HG03558 (cell line): ENCODE measurements around the gene SLC19A1.
"Not testable (repeated sequence)": the region's sequence is repeated elsewhere in the genome, so short reads cannot be mapped to it uniquely, and the experiment has no call there.

Experiments used
- ATAC-seq: cut with Tn5 transposase; IDR thresholded peaks from one replicate; pipeline ENCODE4 v1.9.1; 2021; ENCODE audit warnings: moderate number of reproducible peaks; ENCODE audit not compliant: unreplicated experiment; ENCODE audit errors: extremely low read depth

SLC19A1 gene

GRCh38 chr21:45577801-45578175, 35.5 kb upstream of the SLC19A1 start:
- ATAC-seq = no peak

DNA sequence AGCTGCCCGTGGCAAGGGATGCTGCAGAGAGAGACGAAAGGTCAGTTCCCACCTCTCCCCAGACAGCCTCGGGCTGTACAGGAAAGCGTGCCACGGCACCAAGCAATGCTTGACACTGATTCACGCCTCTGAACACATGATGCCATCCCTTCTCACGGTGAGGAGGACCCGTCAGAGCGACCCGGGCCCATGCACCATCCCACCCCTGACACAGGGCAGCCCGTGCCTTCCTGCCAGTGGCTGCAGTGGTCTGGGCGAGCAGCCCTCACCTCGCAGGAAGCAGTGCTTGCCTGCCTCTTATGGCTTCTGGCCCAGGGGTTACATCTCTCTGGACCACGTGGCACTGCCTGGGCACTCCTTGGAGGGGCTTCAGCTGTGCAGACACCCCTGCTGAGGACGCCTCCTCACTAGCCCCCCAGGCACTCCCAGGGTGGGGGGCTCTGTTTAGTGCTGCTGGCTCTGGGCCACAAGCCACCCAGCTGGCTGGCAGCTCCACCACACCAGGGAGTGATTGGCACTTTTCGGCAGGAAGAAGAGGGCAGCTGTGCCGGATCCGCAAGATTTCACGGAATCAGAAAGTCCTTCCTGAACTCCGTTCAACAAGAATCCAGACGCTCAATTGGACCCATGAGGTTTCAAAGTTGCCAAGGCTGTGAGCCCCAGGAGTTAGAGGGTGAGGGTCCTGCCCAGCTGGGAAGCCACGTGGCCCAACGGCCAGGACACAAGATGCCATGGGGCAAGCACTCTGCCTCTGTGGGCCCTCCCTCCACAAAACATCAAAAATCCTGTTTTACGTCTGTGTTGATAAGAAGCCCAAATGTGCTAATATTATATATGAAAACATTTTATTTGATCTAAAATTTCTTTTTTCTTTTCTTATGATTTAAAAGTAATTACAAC, 34.8 kb upstream of the SLC19A1 start:
- no peak for ATAC-seq

DNA sequence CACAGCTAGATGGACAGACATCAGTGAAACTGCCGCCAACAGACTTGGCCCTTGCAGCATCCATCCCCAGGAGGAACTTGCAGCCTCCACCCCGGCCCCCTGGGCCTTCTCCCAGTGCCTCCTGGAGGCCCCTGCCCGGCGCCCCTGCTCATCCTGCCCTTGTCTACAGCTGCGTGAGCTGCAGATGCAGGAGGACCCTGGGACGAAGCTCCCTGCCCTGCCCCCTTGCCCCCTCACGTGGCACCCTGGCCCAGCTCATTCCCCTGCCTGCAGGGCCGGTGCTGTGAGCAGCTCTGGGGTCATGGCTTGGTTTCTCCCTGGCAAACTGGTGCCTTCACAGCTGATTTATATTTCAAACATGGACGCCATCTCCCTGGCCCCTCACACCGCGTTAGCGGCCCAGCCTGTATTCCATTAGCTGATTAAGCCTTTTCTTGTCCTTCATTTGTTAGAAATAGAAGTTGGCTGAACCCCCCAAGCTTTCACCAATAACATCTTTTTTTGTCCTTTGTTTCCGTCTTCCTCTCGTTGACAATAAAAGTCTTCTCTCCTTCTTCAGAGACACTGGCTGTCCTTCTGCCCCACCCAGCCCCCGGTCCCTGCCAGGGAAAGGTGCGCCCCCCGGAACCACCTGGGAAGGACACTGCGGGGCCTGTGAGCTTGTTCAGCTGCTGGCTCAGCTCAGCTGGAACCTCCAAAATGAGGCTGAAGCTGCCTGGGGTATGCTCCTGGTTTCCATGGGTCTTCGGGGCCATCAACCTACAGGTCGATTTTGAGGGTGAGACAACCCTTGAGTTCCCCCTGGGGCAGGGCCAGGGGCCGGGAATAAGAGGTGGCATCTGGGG, 34.0 kb upstream of the SLC19A1 start:
- no peak for ATAC-seq

DNA sequence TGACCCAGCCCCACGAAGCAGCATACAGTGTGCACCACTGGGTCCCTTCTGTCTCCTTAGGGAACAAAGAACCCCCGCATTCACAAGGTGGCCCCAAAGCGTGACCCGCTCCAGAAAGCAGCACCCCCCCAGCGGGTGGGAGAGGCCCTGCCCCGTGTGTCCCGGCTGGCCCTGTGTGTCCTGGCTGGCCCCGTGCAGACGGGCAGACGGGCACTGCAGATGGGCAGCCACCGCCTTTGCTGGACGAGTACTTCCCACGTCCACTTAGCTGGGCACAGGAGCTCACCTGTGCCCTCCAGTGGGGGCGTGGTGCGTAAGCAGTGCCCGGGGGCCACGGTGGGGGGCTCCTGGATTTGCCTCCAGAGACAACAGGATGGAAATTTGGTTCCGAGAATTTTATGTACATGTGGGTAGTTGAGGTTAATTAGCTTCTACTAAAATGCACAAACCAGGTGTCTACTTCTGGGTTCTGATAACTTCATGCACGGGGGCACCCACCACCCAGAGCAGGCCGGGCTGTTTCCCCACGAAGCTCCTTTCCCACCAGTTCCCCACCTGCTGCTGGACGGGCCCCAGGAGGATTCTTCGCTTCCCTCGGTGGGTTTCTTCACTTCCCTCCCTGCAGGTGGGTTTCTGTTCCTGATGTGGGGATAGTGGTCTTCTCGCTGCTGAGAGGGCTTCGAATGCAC, 33.2 kb upstream of the SLC19A1 start:
- no peak for ATAC-seq

GRCh38 chr21:45574691-45575090, 32.5 kb upstream of the SLC19A1 start:
- ATAC-seq = no peak

GRCh38 chr21:45574081-45574501, 31.9 kb upstream of the SLC19A1 start:
- ATAC-seq = no peak

DNA sequence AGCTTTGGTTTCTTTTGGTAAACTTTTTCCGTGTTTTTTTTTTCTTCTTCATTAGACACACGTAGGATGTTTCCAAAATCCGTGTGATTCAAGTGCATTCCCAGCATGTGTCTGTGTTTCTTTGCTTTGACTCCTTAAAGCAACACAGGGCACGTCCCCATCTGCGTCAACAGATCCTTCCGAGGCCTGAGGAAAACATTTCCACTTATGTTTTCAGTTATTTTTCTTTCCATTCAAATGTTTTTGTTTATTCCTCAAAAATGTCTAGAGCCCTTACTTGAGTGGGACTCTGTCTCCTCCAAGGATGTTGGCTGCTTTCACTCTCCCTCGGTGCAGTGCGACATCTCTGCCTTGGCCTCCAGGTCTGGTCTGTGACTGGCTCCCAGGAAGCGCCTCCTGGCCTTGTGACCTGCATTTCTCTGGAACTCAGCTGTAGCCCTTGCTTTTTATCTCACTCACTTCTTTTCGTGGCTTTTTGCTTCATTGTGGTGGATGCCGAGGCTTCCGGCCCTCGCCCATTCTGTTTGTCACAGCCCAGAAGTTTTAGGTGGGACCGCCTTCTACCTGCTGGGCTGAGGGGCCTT, 31.3 kb upstream of the SLC19A1 start:
- ATAC-seq = no peak

GRCh38 chr21:45572783-45573451, 30.7 kb upstream of the SLC19A1 start:
- ATAC-seq = no peak

DNA sequence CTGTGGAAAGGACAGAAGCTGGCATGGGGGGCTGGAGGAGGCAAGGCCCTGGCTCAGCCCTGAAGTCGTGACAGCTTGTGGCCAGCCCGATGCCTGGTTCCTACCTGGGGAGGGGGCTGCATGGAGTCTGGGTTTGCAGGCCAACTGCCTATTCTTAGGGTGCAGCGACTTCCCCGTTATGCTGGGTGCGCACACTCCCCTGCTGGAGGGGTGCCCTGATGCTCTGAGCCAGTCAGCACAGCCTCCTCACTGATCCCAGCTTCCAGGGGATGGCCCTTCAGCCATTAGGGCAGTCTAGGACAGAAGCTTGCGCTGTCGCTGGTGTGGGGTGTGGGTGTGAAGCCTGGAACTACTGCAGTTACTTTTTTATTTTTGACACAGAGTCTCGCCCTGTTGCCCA, 30.0 kb upstream of the SLC19A1 start:
- no peak for ATAC-seq

DNA sequence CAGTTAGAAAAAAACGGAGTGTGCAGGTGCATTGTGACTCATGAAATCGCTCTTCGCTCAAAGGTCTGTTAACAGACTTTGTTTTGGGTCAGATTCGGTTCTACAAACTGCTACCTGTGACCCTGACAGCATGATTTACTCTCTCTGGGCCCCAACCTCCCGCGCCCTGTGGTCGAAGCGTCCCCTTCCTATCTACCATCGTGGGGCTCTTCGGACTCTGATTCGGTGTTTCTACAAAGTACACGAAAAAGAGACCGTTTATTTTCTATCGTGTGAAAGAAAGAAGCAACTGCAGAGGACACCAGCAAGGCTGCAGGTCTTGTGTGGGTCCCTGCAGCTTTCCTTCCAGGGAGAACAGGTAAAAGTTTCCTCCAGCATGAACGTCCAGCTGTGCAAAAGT, 29.4 kb upstream of the SLC19A1 start:
- ATAC-seq = no peak

DNA sequence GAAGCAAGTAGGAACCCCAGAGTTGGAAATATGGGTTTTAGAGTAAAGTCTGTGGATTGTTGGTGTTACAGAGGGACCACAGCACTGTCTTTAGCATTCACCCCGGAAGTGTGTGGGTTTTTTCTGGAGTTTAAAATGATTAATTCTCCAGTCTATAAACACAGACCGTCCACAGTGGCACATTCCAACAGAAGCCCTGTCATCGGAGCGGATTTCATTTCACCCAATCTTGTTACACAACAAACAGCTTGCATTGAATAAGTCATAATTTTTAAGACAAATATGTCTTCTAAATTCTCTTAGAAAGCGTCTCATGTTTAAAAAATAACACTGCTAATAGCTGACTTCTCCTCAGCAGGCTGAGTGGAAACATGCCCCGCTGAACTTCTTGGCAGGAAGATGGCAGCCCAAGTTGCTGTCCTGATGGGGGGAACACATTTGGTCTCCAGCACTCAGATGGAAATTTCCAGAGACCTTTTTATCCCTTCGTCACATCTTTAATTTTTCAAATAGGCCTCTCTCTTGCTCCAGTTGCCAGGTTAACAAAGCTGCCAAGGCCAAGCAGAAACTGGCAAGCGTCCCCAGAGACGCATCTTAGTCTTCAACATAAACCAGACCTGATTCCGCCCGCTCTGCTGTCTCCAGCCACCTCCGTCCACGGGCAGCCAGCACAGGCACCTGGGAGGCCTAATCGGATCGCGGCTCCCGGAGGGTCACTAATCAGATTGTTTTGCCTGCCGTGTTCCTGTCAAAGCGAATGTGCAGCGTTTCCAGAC, 28.8 kb upstream of the SLC19A1 start:
- ATAC-seq = no peak

- ATAC-seq = no peak
These were observed 27.8 kb upstream of the SLC19A1 start for GRCh38 chr21:45570071-45570470.

- ATAC-seq = no peak
These were observed 26.1 kb upstream of the SLC19A1 start for GRCh38 chr21:45568383-45568782.

DNA sequence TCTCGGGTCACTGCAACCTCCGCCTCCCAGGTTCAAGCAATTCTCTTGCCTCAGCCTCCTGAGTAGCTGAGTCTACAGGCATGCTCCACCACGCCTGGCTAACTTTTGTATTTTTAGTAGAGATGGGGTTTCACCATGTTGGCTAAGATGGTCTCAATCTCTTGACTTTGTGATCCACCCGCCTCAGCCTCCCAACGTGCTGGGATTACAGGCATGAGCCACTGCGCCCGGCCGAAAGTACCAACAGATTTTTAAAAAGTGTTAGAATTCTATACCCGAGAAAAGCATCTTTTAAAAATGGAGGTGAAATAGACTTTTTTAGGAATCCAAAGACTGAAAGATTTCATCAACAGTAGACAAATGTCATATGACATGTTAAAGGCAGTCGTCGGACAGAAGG, 21.9 kb upstream of the SLC19A1 start:
- ATAC-seq = not testable (repeated sequence)

GRCh38 chr21:45562965-45563364, 20.7 kb upstream of the SLC19A1 start:
- no peak for ATAC-seq

DNA sequence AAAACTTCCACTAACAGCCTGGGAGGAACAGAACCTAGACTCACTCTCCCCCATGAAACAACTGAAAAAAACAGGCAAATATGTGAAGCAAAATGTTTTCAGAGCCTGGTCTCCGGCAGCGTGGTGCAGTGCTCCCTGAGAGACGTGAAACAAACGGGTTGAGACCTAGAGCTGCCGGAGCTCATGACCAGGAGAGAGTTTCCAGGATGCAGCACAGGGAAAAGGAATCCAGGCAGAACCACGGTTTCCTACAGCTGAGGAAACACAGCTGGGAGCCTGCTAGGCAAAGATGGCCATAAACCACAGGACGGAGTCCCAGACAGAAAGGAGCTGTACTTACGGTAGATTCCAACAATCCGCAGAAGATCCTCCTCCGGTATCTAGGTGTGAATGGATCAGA, 20.2 kb upstream of the SLC19A1 start:
- ATAC-seq = no peak

- not testable (repeated sequence) for ATAC-seq
These were observed 19.0 kb upstream of the SLC19A1 start for GRCh38 chr21:45561241-45561640.

DNA sequence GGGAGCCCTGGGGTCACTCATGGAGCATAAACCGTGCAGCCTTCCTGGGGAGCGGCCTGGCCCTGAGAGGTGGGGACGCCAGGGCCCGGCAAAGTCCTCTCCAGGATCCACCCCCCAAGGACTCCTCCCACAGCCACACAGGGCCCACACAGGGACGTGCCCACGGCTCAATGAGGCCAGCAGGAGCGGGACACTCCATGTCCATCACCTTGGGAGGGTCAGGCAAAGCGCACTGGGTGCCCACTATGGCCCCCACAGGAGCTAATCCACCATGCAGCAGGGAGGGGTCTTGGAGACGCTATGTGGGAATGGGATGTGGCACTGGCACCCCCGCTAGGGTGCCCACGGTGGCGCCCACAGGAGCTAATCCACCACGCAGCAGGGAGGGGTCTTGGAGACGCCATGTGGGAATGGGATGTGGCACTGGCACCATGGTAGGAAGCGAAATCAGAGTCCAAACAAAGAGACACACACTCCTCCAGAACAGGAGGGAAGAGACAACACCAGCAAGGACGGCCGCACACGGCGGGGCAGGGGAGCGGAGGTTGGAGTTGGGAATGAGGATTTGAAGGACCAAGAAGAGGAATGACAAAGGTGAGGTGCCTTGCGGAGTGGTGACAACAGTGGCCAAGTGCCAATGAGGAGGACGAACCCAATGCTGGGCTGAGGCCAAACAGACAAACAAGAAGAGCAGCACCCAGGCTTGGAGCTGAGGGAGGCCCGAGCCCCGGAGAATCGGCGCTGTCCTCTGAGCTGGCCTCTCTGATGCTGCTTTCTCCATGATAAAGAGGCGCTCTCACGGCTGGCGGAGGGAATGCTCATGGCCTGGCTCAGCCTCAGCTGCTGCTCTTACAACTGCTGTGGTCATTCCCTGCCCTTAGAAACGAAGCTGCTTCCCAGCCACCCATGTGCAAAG, 18.1 kb upstream of the SLC19A1 start:
- ATAC-seq = no peak
